GM23338 (cell line): ENCODE data around the gene ESPN. TPM values are rescaled to one million over a fixed set of nuclear protein-coding genes. Genes with fewer than 3 reads are reported as not detected.

ENCODE experiments used
- ATAC-seq: fragments of 200-7000 bp; cut with Tn5 transposase; 3 replicates; pipeline ENCODE4 v1.9.1; 2020
- DNase-seq: peaks from one replicate; pipeline ENCODE4 v3.0.0-alpha.2; 2015; ENCODE audit warnings: low spot score
- H2AFZ ChIP-seq: fragments of 200-600 bp; sonication (generic); 2 replicates; pipeline ENCODE4 v1.8.0; 2016; ENCODE audit warnings: antibody characterized with exemption, mild to moderate bottlenecking, moderate library complexity
- H3F3A ChIP-seq: fragments of 200-600 bp; sonication (generic); replicated peaks from 2 replicates; pipeline ENCODE4 v1.8.0; 2017; ENCODE audit warnings: antibody characterized with exemption, mixed run types, low read depth
- H3K27ac ChIP-seq: fragments of 200-600 bp; sonication (generic); 2 replicates; pipeline ENCODE4 v1.6.1; 2016; ENCODE audit warnings: low read depth
- H3K27me3 ChIP-seq: fragments of 200-600 bp; sonication (generic); 2 replicates; pipeline ENCODE4 v1.8.0; 2016; ENCODE audit warnings: mild to moderate bottlenecking, mixed run types, moderate library complexity; ENCODE audit not compliant: insufficient read depth
- H3K36me3 ChIP-seq: fragments of 200-600 bp; sonication (generic); 2 replicates; pipeline ENCODE4 v1.8.0; 2016; ENCODE audit warnings: mild to moderate bottlenecking; ENCODE audit not compliant: insufficient read depth
- H3K4me1 ChIP-seq: fragments of 200-600 bp; sonication (generic); 2 replicates; pipeline ENCODE4 v1.8.0; 2016; ENCODE audit warnings: mild to moderate bottlenecking, moderate library complexity; ENCODE audit not compliant: insufficient read depth
- H3K4me2 ChIP-seq: fragments of 200-600 bp; sonication (generic); 2 replicates; pipeline ENCODE4 v1.7.1; 2017; ENCODE audit warnings: mixed run types
- H3K4me3 ChIP-seq: fragments of 200-600 bp; sonication (generic); 2 replicates; pipeline ENCODE4 v1.6.1; 2016; ENCODE audit warnings: mixed run types
- H3K79me2 ChIP-seq: fragments of 200-600 bp; sonication (generic); replicated peaks from 2 replicates; pipeline ENCODE4 v1.8.0; 2017; ENCODE audit warnings: mild to moderate bottlenecking; ENCODE audit not compliant: insufficient read depth
- H3K9me2 ChIP-seq: fragments of 200-600 bp; sonication (generic); 2 replicates; pipeline ENCODE4 v1.8.0; 2017; ENCODE audit not compliant: insufficient read depth
- H4K20me1 ChIP-seq: fragments of 200-600 bp; sonication (generic); replicated peaks from 2 replicates; pipeline ENCODE4 v1.8.0; 2017; ENCODE audit warnings: mild to moderate bottlenecking; ENCODE audit not compliant: insufficient read depth
- H3K27ac Mint-ChIP-seq: 2 replicates; pipeline ENCODE4 v1.8.0; 2020; ENCODE audit warnings: inconsistent platforms, mild to moderate bottlenecking, moderate library complexity, mixed read lengths
- H3K27me3 Mint-ChIP-seq: 3 replicates; pipeline ENCODE4 v1.8.0; 2022; ENCODE audit warnings: low read depth, mild to moderate bottlenecking, moderate library complexity, mixed read lengths, inconsistent platforms; ENCODE audit not compliant: insufficient read depth, poor library complexity
- H3K36me3 Mint-ChIP-seq: 3 replicates; pipeline ENCODE4 v1.8.0; 2021; ENCODE audit warnings: low read depth, mild to moderate bottlenecking, inconsistent platforms, moderate library complexity, mixed read lengths
- H3K4me1 Mint-ChIP-seq: 3 replicates; pipeline ENCODE4 v1.8.0; 2020; ENCODE audit warnings: mild to moderate bottlenecking, inconsistent platforms, mixed read lengths
- H3K4me3 Mint-ChIP-seq: 3 replicates; pipeline ENCODE4 v1.8.0; 2021; ENCODE audit warnings: moderate library complexity, mild to moderate bottlenecking, inconsistent platforms, mixed read lengths
- H3K9me3 Mint-ChIP-seq: 3 replicates; pipeline ENCODE4 v1.8.0; 2020; ENCODE audit warnings: moderate library complexity, mild to moderate bottlenecking, inconsistent platforms, mixed read lengths
- CREB1 ChIP-seq: fragments of 250-450 bp; sonication (Bioruptor Pico); IDR thresholded peaks from 2 replicates; pipeline ENCODE4 v1.5.0; 2020; ENCODE audit warnings: low read depth, mild to moderate bottlenecking, moderate library complexity
- EZH2 ChIP-seq: fragments of 200-600 bp; sonication (generic); IDR thresholded peaks from one replicate; pipeline ENCODE4 v1.8.0; 2017; ENCODE audit warnings: antibody characterized with exemption, mild to moderate bottlenecking, low read depth; ENCODE audit not compliant: unreplicated experiment
- EZH2phosphoT487 ChIP-seq: fragments of 200-600 bp; sonication (generic); IDR thresholded peaks from one replicate; pipeline ENCODE4 v1.8.1; 2018; ENCODE audit warnings: antibody characterized with exemption; ENCODE audit not compliant: unreplicated experiment
- JUNB ChIP-seq: IDR thresholded peaks from one replicate; pipeline ENCODE4 v1.6.1; 2016; ENCODE audit warnings: antibody characterized with exemption; ENCODE audit not compliant: unreplicated experiment
- NANOG ChIP-seq: IDR thresholded peaks from 2 replicates; pipeline ENCODE4 v1.6.1; 2016; ENCODE audit warnings: antibody characterized with exemption, borderline replicate concordance
- POLR2AphosphoS5 ChIP-seq: IDR thresholded peaks from 2 replicates; pipeline ENCODE4 v1.6.1; 2016; ENCODE audit warnings: antibody characterized with exemption, low read depth
- ZNF331 ChIP-seq: fragments of 250-450 bp; sonication (Bioruptor Pico); IDR thresholded peaks from 2 replicates; pipeline ENCODE4 v1.5.0; 2020; ENCODE audit warnings: low read depth, mild to moderate bottlenecking, moderate library complexity
- polyA plus RNA-seq: library from polyadenylated mRNA; unstranded; fragments of >200 nt; fragmentation: Nextera tagmentation; extraction: Ambion mirVana; gene quantifications from 2 replicates; pipeline ENCODE4 v1.2.1, GENCODE V29; 2016
- total RNA-seq: library from RNA; depleted of rRNA; stranded (reverse); fragments of >200 nt; shearing (Covaris generic); gene quantifications from 2 replicates; pipeline ENCODE4 v1.2.3, GENCODE V29; 2014
- TF ChIP-seq, protein P1 (sequence below): fragments of 250-450 bp; sonication (Bioruptor Pico); IDR thresholded peaks from 2 replicates; pipeline ENCODE4 v1.5.0; 2020; ENCODE audit warnings: mild to moderate bottlenecking, moderate library complexity
- TF ChIP-seq, protein P2 (sequence below), 2 experiments: fragments of 200-600 bp in 1 of 2; sonication (generic) in 1 of 2; conservative IDR thresholded peaks; 2 replicates each; pipeline versions ENCODE4 v1.5.1 to v1.6.1; 2016 to 2017; ENCODE audit warnings: antibody characterized with exemption in 2 of 2, low read depth in 2 of 2, mild to moderate bottlenecking in 2 of 2, moderate library complexity in 1 of 2
- TF ChIP-seq, protein P3 (sequence below): IDR thresholded peaks from 2 replicates; pipeline ENCODE4 v1.6.1; 2016; ENCODE audit warnings: antibody characterized with exemption

The ESPN gene
- total and polyA plus RNA-seq, 2 experiments from 2014 or later = 12.2 to 13.6 TPM

DNA sequence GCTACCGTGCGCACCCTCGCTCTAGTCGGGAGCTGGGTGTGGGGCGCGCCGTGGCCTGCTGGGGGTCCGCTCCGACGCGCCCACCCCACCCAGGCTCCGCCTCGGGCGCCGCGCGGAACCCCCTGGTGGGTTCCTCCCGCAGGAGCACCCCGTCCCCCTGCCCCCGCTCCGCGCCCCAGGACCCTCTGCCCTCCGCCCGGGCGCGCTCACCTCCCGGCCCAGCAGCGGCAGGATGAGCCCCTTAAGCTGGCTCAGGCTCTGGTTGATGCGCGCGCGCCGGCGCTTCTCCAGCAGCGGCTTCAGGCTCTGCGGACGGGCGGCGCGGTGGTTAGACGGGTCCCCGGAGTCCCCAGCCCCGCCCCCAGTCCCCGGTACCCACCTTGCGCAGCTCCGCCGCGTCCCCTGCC is 5.2 kb upstream of the ESPN start:
- Mint-ChIP-seq H3K4me1 (peaks cover 14% of the 10 kb centered on the region), H3K27me3 (peaks cover 95% of the 10 kb centered on the region), H3K36me3 (no peaks in the 10 kb centered on the region), H3K27ac (no peak overlapping the region), H3K4me3 (peak overlapping the region; percentile 65; the same call in 2 of the 3 replicates), H3K9me3 (no peaks in the 10 kb centered on the region)
- H3F3A ChIP-seq = peaks cover 25% of the 10 kb centered on the region
- H3K4me3 ChIP-seq = peak overlapping the region; percentile 65
- no peaks in the 10 kb centered on the region for H3K79me2 ChIP-seq
- no peak overlapping the region for H3K27ac ChIP-seq
- no peaks in the 10 kb centered on the region for H3K36me3 ChIP-seq
- TF ChIP-seq, protein P1, sequence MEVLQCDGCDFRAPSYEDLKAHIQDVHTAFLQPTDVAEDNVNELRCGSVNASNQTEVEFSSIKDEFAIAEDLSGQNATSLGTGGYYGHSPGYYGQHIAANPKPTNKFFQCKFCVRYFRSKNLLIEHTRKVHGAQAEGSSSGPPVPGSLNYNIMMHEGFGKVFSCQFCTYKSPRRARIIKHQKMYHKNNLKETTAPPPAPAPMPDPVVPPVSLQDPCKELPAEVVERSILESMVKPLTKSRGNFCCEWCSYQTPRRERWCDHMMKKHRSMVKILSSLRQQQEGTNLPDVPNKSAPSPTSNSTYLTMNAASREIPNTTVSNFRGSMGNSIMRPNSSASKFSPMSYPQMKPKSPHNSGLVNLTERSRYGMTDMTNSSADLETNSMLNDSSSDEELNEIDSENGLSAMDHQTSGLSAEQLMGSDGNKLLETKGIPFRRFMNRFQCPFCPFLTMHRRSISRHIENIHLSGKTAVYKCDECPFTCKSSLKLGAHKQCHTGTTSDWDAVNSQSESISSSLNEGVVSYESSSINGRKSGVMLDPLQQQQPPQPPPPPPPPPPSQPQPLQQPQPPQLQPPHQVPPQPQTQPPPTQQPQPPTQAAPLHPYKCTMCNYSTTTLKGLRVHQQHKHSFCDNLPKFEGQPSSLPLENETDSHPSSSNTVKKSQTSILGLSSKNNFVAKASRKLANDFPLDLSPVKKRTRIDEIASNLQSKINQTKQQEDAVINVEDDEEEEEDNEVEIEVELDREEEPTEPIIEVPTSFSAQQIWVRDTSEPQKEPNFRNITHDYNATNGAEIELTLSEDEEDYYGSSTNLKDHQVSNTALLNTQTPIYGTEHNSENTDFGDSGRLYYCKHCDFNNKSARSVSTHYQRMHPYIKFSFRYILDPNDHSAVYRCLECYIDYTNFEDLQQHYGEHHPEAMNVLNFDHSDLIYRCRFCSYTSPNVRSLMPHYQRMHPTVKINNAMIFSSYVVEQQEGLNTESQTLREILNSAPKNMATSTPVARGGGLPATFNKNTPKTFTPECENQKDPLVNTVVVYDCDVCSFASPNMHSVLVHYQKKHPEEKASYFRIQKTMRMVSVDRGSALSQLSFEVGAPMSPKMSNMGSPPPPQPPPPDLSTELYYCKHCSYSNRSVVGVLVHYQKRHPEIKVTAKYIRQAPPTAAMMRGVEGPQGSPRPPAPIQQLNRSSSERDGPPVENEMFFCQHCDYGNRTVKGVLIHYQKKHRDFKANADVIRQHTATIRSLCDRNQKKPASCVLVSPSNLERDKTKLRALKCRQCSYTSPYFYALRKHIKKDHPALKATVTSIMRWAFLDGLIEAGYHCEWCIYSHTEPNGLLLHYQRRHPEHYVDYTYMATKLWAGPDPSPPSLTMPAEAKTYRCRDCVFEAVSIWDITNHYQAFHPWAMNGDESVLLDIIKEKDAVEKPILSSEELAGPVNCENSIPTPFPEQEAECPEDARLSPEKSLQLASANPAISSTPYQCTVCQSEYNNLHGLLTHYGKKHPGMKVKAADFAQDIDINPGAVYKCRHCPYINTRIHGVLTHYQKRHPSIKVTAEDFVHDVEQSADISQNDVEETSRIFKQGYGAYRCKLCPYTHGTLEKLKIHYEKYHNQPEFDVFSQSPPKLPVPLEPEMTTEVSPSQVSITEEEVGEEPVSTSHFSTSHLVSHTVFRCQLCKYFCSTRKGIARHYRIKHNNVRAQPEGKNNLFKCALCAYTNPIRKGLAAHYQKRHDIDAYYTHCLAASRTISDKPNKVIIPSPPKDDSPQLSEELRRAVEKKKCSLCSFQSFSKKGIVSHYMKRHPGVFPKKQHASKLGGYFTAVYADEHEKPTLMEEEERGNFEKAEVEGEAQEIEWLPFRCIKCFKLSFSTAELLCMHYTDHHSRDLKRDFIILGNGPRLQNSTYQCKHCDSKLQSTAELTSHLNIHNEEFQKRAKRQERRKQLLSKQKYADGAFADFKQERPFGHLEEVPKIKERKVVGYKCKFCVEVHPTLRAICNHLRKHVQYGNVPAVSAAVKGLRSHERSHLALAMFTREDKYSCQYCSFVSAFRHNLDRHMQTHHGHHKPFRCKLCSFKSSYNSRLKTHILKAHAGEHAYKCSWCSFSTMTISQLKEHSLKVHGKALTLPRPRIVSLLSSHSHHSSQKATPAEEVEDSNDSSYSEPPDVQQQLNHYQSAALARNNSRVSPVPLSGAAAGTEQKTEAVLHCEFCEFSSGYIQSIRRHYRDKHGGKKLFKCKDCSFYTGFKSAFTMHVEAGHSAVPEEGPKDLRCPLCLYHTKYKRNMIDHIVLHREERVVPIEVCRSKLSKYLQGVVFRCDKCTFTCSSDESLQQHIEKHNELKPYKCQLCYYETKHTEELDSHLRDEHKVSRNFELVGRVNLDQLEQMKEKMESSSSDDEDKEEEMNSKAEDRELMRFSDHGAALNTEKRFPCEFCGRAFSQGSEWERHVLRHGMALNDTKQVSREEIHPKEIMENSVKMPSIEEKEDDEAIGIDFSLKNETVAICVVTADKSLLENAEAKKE = no peak
- TF ChIP-seq ZNF331 (no peak), CREB1 (CRISPR knock-in tag) (no peak), EZH2 (no peak), POLR2AphosphoS5 (no peak), JUNB (no peak), EZH2phosphoT487 (no peak), NANOG (no peak)
- TF ChIP-seq, protein P2, sequence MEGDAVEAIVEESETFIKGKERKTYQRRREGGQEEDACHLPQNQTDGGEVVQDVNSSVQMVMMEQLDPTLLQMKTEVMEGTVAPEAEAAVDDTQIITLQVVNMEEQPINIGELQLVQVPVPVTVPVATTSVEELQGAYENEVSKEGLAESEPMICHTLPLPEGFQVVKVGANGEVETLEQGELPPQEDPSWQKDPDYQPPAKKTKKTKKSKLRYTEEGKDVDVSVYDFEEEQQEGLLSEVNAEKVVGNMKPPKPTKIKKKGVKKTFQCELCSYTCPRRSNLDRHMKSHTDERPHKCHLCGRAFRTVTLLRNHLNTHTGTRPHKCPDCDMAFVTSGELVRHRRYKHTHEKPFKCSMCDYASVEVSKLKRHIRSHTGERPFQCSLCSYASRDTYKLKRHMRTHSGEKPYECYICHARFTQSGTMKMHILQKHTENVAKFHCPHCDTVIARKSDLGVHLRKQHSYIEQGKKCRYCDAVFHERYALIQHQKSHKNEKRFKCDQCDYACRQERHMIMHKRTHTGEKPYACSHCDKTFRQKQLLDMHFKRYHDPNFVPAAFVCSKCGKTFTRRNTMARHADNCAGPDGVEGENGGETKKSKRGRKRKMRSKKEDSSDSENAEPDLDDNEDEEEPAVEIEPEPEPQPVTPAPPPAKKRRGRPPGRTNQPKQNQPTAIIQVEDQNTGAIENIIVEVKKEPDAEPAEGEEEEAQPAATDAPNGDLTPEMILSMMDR (conservative IDR thresholded peaks at IDR 0.05; ENCODE audit: low read depth in 2 of 2) = no peak
- TF ChIP-seq, protein P3, sequence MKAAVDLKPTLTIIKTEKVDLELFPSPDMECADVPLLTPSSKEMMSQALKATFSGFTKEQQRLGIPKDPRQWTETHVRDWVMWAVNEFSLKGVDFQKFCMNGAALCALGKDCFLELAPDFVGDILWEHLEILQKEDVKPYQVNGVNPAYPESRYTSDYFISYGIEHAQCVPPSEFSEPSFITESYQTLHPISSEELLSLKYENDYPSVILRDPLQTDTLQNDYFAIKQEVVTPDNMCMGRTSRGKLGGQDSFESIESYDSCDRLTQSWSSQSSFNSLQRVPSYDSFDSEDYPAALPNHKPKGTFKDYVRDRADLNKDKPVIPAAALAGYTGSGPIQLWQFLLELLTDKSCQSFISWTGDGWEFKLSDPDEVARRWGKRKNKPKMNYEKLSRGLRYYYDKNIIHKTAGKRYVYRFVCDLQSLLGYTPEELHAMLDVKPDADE = no peak
- peaks cover 19% of the 10 kb centered on the region for H3K4me1 ChIP-seq
- H4K20me1 ChIP-seq = peaks cover 8% of the 10 kb centered on the region; the same call in 1 of the 2 replicates
- ATAC-seq = peak; percentile 35
- H3K9me2 ChIP-seq = no peaks in the 10 kb centered on the region
- H2AFZ ChIP-seq = peak overlapping the region; percentile 83
- DNase-seq = peak; percentile 84
- peaks cover 99% of the 10 kb centered on the region for H3K27me3 ChIP-seq
- H3K4me2 ChIP-seq = peak overlapping the region; percentile 85
